Upper lobe of left lung (tissue), 4 donors: ENCODE measurements around the gene SETDB2.

ENCODE experiments used
- EP300 ChIP-seq, 4 donors: sonication (generic); formaldehyde crosslinking; IDR thresholded peaks; one replicate each; pipeline ENCODE4 v1.5.1; 2017; ENCODE audit warnings: antibody characterized with exemption in 4 of 4, control low read depth in 2 of 4
- POLR2A ChIP-seq, 4 donors: fragments of 450-650 bp; IDR thresholded peaks; one replicate each; pipeline ENCODE4 v1.5.1; 2016 to 2017; ENCODE audit warnings: antibody characterized with exemption in 4 of 4, mild to moderate bottlenecking in 2 of 4
- POLR2AphosphoS5 ChIP-seq, 2 donors: sonication (generic); formaldehyde crosslinking; IDR thresholded peaks; one replicate each; pipeline ENCODE4 v1.5.1; 2017; ENCODE audit warnings: antibody characterized with exemption in 2 of 2
- TF ChIP-seq, protein P1 (sequence below), 6 experiments: fragments of 450-650 bp in 4 of 6; fragments of 200-600 bp in 2 of 6; sonication (generic) in 2 of 6; IDR thresholded peaks; one replicate each; pipeline ENCODE4 v1.5.1; 2016 to 2019; ENCODE audit warnings: antibody characterized with exemption in 6 of 6

- TF ChIP-seq, protein P1, sequence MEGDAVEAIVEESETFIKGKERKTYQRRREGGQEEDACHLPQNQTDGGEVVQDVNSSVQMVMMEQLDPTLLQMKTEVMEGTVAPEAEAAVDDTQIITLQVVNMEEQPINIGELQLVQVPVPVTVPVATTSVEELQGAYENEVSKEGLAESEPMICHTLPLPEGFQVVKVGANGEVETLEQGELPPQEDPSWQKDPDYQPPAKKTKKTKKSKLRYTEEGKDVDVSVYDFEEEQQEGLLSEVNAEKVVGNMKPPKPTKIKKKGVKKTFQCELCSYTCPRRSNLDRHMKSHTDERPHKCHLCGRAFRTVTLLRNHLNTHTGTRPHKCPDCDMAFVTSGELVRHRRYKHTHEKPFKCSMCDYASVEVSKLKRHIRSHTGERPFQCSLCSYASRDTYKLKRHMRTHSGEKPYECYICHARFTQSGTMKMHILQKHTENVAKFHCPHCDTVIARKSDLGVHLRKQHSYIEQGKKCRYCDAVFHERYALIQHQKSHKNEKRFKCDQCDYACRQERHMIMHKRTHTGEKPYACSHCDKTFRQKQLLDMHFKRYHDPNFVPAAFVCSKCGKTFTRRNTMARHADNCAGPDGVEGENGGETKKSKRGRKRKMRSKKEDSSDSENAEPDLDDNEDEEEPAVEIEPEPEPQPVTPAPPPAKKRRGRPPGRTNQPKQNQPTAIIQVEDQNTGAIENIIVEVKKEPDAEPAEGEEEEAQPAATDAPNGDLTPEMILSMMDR (IDR thresholded peaks at IDR 0.05), result no peak
- TF ChIP-seq POLR2A (IDR thresholded peaks at IDR 0.05) (no peak), POLR2AphosphoS5 (IDR thresholded peaks at IDR 0.05) (no peak), EP300 (IDR thresholded peaks at IDR 0.05) (no peak)
Measured at GRCh38 chr13:49538404-49538803, 94.3 kb downstream of the SETDB2 start.
